ENCODE data around the gene MIER3.
"Not testable (repeated sequence)": the region's sequence is repeated elsewhere in the genome, so short reads cannot be mapped to it uniquely, and the experiment has no call there.

Gene MIER3

GRCh38 chr5:56951946-56952691 is at the start of gene MIER3:
TSS of gene MIER3 (minus strand) at chr5:56952123. CDS start at chr5:56952102, 21 bp downstream.
- DNase-seq, result peak; percentile 79

GRCh38 chr5:56995596-56995995 is 43.7 kb upstream of the MIER3 start:
- DNase-seq, result no peak

- DNase-seq, result no peak
Measured at GRCh38 chr5:56993241-56993640, 41.3 kb upstream of the MIER3 start.

GRCh38 chr5:56989676-56990075 is 37.8 kb upstream of the MIER3 start:
- no peak for DNase-seq

- no peak for DNase-seq
Measured at GRCh38 chr5:56988490-56988889, 36.6 kb upstream of the MIER3 start.

- no peak for DNase-seq
Measured at GRCh38 chr5:56987171-56987570, 35.2 kb upstream of the MIER3 start.

GRCh38 chr5:56986626-56986947 is 34.7 kb upstream of the MIER3 start:
- DNase-seq, result no peak

GRCh38 chr5:56985936-56986625 is 34.2 kb upstream of the MIER3 start:
- DNase-seq, result no peak

GRCh38 chr5:56984445-56984844 is 32.5 kb upstream of the MIER3 start:
- no peak for DNase-seq

GRCh38 chr5:56983593-56984361 is 31.9 kb upstream of the MIER3 start:
- no peak for DNase-seq

- DNase-seq, result no peak
Measured at GRCh38 chr5:56981548-56982315, 29.8 kb upstream of the MIER3 start.

GRCh38 chr5:56979968-56980367 is 28.0 kb upstream of the MIER3 start:
- no peak for DNase-seq

- DNase-seq, result not testable (repeated sequence)
Measured at GRCh38 chr5:56979526-56979925, 27.6 kb upstream of the MIER3 start.

- DNase-seq, result no peak
Measured at GRCh38 chr5:56977822-56978221, 25.9 kb upstream of the MIER3 start.

GRCh38 chr5:56977021-56977420 is 25.1 kb upstream of the MIER3 start:
- no peak for DNase-seq

- no peak for DNase-seq
Measured at GRCh38 chr5:56974241-56974640, 22.3 kb upstream of the MIER3 start.

- no peak for DNase-seq
Measured at GRCh38 chr5:56973473-56973872, 21.6 kb upstream of the MIER3 start.

GRCh38 chr5:56971275-56971674 is 19.4 kb upstream of the MIER3 start:
- DNase-seq, result no peak

- DNase-seq, result no peak
Measured at GRCh38 chr5:56964173-56964572, 12.2 kb upstream of the MIER3 start.

- DNase-seq, result no peak
Measured at GRCh38 chr5:56963246-56963645, 11.3 kb upstream of the MIER3 start.

GRCh38 chr5:56962286-56962685 is 10.4 kb upstream of the MIER3 start:
- no peak for DNase-seq

GRCh38 chr5:56961746-56962145 is 9.8 kb upstream of the MIER3 start:
- no peak for DNase-seq

- no peak for DNase-seq
Measured at GRCh38 chr5:56959326-56959725, 7.4 kb upstream of the MIER3 start.

Measured in activated CD8-positive, alpha-beta memory T cell treated with anti-CD3 and anti-CD28 coated beads, Interleukin-2, amount 50 U/mL, for 4 hours (primary cell).